ENCODE results near the gene SPATS1. TPM values are rescaled to one million over a fixed set of nuclear protein-coding genes. Genes with fewer than 3 reads are reported as not detected.
"Not testable (repeated sequence)": the region's sequence is repeated elsewhere in the genome, so short reads cannot be mapped to it uniquely, and the experiment has no call there.

The SPATS1 gene
- total RNA-seq, 1 donor from 2014 or later, result not detected

GRCh38 chr6:44339763-44340625 is 2.5 kb upstream of the SPATS1 start:
- H3K4me1 Mint-ChIP-seq, result no peaks in the 10 kb centered on the region
- no peak for TF ChIP-seq CTCF (IDR thresholded peaks at IDR 0.05)
- DNase-seq (no peak), ATAC-seq (ENCODE audit: low read depth) (no peak)
- ChIA-PET CTCF (interaction anchor here (1.1 to 5.2 kb wide), 6 partner anchors 47 to 243 kb away, joined by 3 to 39 read pairs (median 12); partner anchors contain the start of gene CDC5L), POLR2A (no interaction called here)
- intact Hi-C loops (cut with micrococcal nuclease), result loop anchor here (5.0 kb wide), 2 partner anchors 118 to 568 kb away; partner anchors contain the start of genes SLC29A1 and VEGFA
- no peak overlapping the region for H3K27ac Mint-ChIP-seq
- H3K36me3 Mint-ChIP-seq (ENCODE audit: low read depth), result no peaks in the 10 kb centered on the region
- no peaks in the 10 kb centered on the region for H3K9me3 Mint-ChIP-seq
- H3K27me3 Mint-ChIP-seq, result peaks cover 37% of the 10 kb centered on the region
- H3K4me3 Mint-ChIP-seq, result no peak overlapping the region

- ChIA-PET POLR2A (no interaction called here), CTCF (interaction anchor here (1.2 kb wide), 1 partner anchor 190 kb away, joined by 3 read pairs; no protein-coding TSS in a partner anchor)
- Mint-ChIP-seq H3K9me3 (no peaks in the 10 kb centered on the region), H3K27ac (no peak overlapping the region), H3K27me3 (peaks cover 42% of the 10 kb centered on the region), H3K36me3 (ENCODE audit: low read depth) (no peaks in the 10 kb centered on the region), H3K4me3 (no peak overlapping the region), H3K4me1 (no peaks in the 10 kb centered on the region)
- no peak for TF ChIP-seq CTCF (IDR thresholded peaks at IDR 0.05)
- no peak for ATAC-seq (ENCODE audit: low read depth)
- no peak for DNase-seq
- intact Hi-C loops (cut with micrococcal nuclease), result no loop called here
These were observed 1.2 kb upstream of the SPATS1 start for GRCh38 chr6:44341095-44341890.

- no peak for ATAC-seq (ENCODE audit: low read depth)
These were observed 398 bp upstream of the SPATS1 start for GRCh38 chr6:44342052-44342451.

GRCh38 chr6:44346818-44347217 is 4.4 kb downstream of the SPATS1 start:
- H3K36me3 Mint-ChIP-seq (ENCODE audit: low read depth); H3K4me1 Mint-ChIP-seq; POLR2A ChIA-PET; intact Hi-C loops (cut with micrococcal nuclease); DNase-seq; H3K27ac Mint-ChIP-seq; ATAC-seq (ENCODE audit: low read depth); H3K9me3 Mint-ChIP-seq; H3K4me3 Mint-ChIP-seq: not testable (repeated sequence)
- H3K27me3 Mint-ChIP-seq, result peaks cover 36% of the 10 kb centered on the region
- CTCF ChIA-PET, result interaction anchor here (1.3 kb wide), 1 partner anchor 9 kb away, joined by 3 read pairs; no protein-coding TSS in a partner anchor

More at GRCh38 chr6:44342052-44342451, 398 bp upstream of the SPATS1 start:
- no peak for TF ChIP-seq CTCF (IDR thresholded peaks at IDR 0.05)
- CTCF ChIA-PET, result interaction anchor here (1.2 kb wide), 1 partner anchor 191 kb away, joined by 3 read pairs; no protein-coding TSS in a partner anchor
- no peaks in the 10 kb centered on the region for H3K36me3 Mint-ChIP-seq (ENCODE audit: low read depth)
- DNase-seq, result no peak
- no peaks in the 10 kb centered on the region for H3K9me3 Mint-ChIP-seq
- no peak overlapping the region for H3K27ac Mint-ChIP-seq
- intact Hi-C loops (cut with micrococcal nuclease), result no loop called here
- H3K4me1 Mint-ChIP-seq, result no peaks in the 10 kb centered on the region
- H3K27me3 Mint-ChIP-seq, result peaks cover 44% of the 10 kb centered on the region
- POLR2A ChIA-PET, result no interaction called here
- no peak overlapping the region for H3K4me3 Mint-ChIP-seq

- CTCF ChIA-PET, result no interaction called here
- no peak for TF ChIP-seq CTCF (IDR thresholded peaks at IDR 0.05)
- Mint-ChIP-seq H3K27ac (no peak overlapping the region), H3K4me1 (no peaks in the 10 kb centered on the region), H3K36me3 (ENCODE audit: low read depth) (no peaks in the 10 kb centered on the region), H3K27me3 (peaks cover 7% of the 10 kb centered on the region), H3K9me3 (no peaks in the 10 kb centered on the region), H3K4me3 (no peak overlapping the region)
- POLR2A ChIA-PET, result no interaction called here
- intact Hi-C loops (cut with micrococcal nuclease), result no loop called here
- DNase-seq (no peak), ATAC-seq (ENCODE audit: low read depth) (no peak)
These were observed 7.6 kb downstream of the SPATS1 start for GRCh38 chr6:44349904-44350649.

- H3K9me3 Mint-ChIP-seq; POLR2A ChIA-PET; H3K36me3 Mint-ChIP-seq (ENCODE audit: low read depth); H3K4me1 Mint-ChIP-seq; CTCF ChIA-PET; H3K27me3 Mint-ChIP-seq; H3K27ac Mint-ChIP-seq; DNase-seq; intact Hi-C loops (cut with micrococcal nuclease); H3K4me3 Mint-ChIP-seq; ATAC-seq (ENCODE audit: low read depth): not testable (repeated sequence)
These were observed 8.2 kb downstream of the SPATS1 start for GRCh38 chr6:44350650-44350994.
